CD4-positive, alpha-beta T cell (primary cell): ENCODE results near the gene INTS11. TPM values are rescaled to one million over a fixed set of nuclear protein-coding genes. Genes with fewer than 3 reads are reported as not detected.
A peak's percentile ranks its signal among the peaks of the same experiment; 100 is the strongest.
"Not testable (repeated sequence)": the region's sequence is repeated elsewhere in the genome, so short reads cannot be mapped to it uniquely, and the experiment has no call there.

ENCODE experiments used
- ATAC-seq: fragments of 200-7000 bp; cut with Tn5 transposase; one replicate; pipeline ENCODE4 v1.10.0; 2022; ENCODE audit warnings: mild to moderate bottlenecking; ENCODE audit not compliant: poor library complexity
- CTCF ChIA-PET: fragments of 350-600 bp; sonication (Branson Sonifier 250); formaldehyde crosslinking; loops from one replicate; lab custom pipeline; 2021; ENCODE audit warnings: antibody characterized with exemption, inconsistent platforms; lab: Charles Lee
- POLR2A ChIA-PET: fragments of 350-600 bp; sonication (Branson Sonifier 250); formaldehyde crosslinking; loops from one replicate; lab custom pipeline; 2021; ENCODE audit warnings: antibody characterized with exemption, inconsistent platforms; lab: Charles Lee
- DNase-seq, 14 experiments: peaks; one replicate each; pipeline ENCODE4 v3.0.0-alpha.2; 2013 to 2020; ENCODE audit warnings: mixed read lengths in 2 of 14
- H3K27ac ChIP-seq, 2 donors: one replicate each; pipeline versions ENCODE4 v1.5.1 to v1.7.0; 2013; ENCODE audit warnings: low read length in 2 of 2, low read depth in 1 of 2, mild to moderate bottlenecking in 1 of 2
- H3K27me3 ChIP-seq, 2 experiments: 1 replicate in 1 of 2; 2 replicates in 1 of 2; pipeline versions ENCODE4 v1.6.1 to v1.7.0; 2013; ENCODE audit warnings: low read length in 2 of 2, control low read depth in 1 of 2, mild to moderate bottlenecking in 1 of 2, moderate library complexity in 1 of 2; ENCODE audit not compliant: insufficient read depth in 2 of 2, control insufficient read depth in 1 of 2
- H3K36me3 ChIP-seq: one replicate; pipeline ENCODE4 v1.6.1; 2013; ENCODE audit warnings: low read length, control low read depth; ENCODE audit not compliant: insufficient read depth
- H3K4me1 ChIP-seq: one replicate; pipeline ENCODE4 v1.6.1; 2013; ENCODE audit warnings: low read length, control low read depth; ENCODE audit not compliant: insufficient read depth
- H3K4me3 ChIP-seq: one replicate; pipeline ENCODE4 v1.5.1; 2013; ENCODE audit warnings: mild to moderate bottlenecking, low read length, moderate library complexity
- H3K9me3 ChIP-seq, 2 experiments: 1 replicate in 1 of 2; 2 replicates in 1 of 2; pipeline versions ENCODE4 v1.6.1 to v1.7.0; 2013; ENCODE audit warnings: low read length in 2 of 2, mild to moderate bottlenecking in 2 of 2, control low read depth in 1 of 2, moderate library complexity in 1 of 2; ENCODE audit not compliant: control insufficient read depth in 1 of 2, insufficient read depth in 1 of 2
- H3K27ac Mint-ChIP-seq: one replicate; pipeline ENCODE4 v1.8.0; 2020; ENCODE audit warnings: mixed read lengths
- H3K27me3 Mint-ChIP-seq: one replicate; pipeline ENCODE4 v1.8.0; 2021; ENCODE audit warnings: mixed read lengths
- H3K36me3 Mint-ChIP-seq: one replicate; pipeline ENCODE4 v1.8.0; 2021; ENCODE audit warnings: low read depth, mixed read lengths
- H3K4me1 Mint-ChIP-seq: one replicate; pipeline ENCODE4 v1.8.0; 2021; ENCODE audit warnings: low read depth, mixed read lengths
- H3K4me3 Mint-ChIP-seq: one replicate; pipeline ENCODE4 v1.8.0; 2020; ENCODE audit warnings: mild to moderate bottlenecking, mixed read lengths
- H3K9me3 Mint-ChIP-seq: one replicate; pipeline ENCODE4 v1.8.0; 2020; ENCODE audit warnings: mixed read lengths
- intact Hi-C, 2 experiments: fragments of 100-400 bp; cut with DNase I in 1 of 2; cut with micrococcal nuclease in 1 of 2; formaldehyde crosslinking; loops; one replicate each; pipeline versions ENCODE4 v1.15.1 to v1.9.0; 2023 to 2025; cut with DNase I, micrococcal nuclease
- total RNA-seq, 174 experiments: library from RNA in 2 of 174; stranded (reverse) in 2 of 174; gene quantifications; one replicate each; pipeline ENCODE4 v1.2.3 and lab custom pipeline; 2021 to 2026
- TF ChIP-seq, protein P1 (sequence below): fragments of 200-600 bp; IDR thresholded peaks from one replicate; pipeline ENCODE4 v1.8.0; 2022; ENCODE audit warnings: antibody characterized with exemption, mild to moderate bottlenecking

Gene INTS11
- total RNA-seq, 2 experiments from 2014 or later: 130 to 137 TPM

DNA sequence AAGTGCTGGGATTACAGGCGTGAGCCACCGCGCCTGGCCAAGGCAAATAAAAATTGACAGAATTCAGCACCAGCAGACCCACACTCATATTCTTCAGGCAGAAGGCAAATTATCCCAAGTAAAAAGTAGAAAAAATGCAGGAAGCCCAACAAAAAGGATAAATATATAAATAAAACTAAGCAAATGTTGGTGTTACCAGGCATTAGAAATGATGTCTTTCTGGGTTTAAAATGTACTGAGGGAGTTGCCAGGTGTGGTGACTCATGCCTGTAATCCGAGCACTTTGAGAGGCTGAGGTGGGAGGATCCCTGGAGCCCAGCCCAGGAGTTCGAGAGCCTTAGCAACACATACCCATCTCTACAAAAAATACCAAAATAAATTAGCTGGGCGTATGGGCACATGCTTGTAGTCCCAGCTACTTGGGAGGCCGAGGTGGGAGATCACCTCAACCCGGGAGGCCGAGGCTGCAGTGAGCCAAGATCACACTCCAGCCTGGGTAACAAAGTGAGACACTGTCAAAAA is 6.3 kb downstream of the INTS11 start:
- POLR2A ChIA-PET: no interaction called here
- Histone ChIP-seq H3K9me3 (peaks cover 0 to 4% of the 10 kb centered on the region in 2 experiments), H3K4me1 (peaks cover 36% of the 10 kb centered on the region), H3K4me3 (no peak overlapping the region), H3K27me3 (no peaks in the 10 kb centered on the region), H3K36me3 (peaks cover 67% of the 10 kb centered on the region), H3K27ac (no peak overlapping the region)
- TF ChIP-seq, protein P1, sequence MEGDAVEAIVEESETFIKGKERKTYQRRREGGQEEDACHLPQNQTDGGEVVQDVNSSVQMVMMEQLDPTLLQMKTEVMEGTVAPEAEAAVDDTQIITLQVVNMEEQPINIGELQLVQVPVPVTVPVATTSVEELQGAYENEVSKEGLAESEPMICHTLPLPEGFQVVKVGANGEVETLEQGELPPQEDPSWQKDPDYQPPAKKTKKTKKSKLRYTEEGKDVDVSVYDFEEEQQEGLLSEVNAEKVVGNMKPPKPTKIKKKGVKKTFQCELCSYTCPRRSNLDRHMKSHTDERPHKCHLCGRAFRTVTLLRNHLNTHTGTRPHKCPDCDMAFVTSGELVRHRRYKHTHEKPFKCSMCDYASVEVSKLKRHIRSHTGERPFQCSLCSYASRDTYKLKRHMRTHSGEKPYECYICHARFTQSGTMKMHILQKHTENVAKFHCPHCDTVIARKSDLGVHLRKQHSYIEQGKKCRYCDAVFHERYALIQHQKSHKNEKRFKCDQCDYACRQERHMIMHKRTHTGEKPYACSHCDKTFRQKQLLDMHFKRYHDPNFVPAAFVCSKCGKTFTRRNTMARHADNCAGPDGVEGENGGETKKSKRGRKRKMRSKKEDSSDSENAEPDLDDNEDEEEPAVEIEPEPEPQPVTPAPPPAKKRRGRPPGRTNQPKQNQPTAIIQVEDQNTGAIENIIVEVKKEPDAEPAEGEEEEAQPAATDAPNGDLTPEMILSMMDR: no peak
- DNase-seq: no peak
- Mint-ChIP-seq H3K4me1 (peaks cover 4% of the 10 kb centered on the region), H3K27me3 (no peaks in the 10 kb centered on the region), H3K36me3 (peaks cover 32% of the 10 kb centered on the region), H3K9me3 (no peaks in the 10 kb centered on the region), H3K27ac (no peak overlapping the region), H3K4me3 (peak overlapping the region; percentile 15)
- CTCF ChIA-PET: no interaction called here
- intact Hi-C loops: no loop called here
- no peak for ATAC-seq

DNA sequence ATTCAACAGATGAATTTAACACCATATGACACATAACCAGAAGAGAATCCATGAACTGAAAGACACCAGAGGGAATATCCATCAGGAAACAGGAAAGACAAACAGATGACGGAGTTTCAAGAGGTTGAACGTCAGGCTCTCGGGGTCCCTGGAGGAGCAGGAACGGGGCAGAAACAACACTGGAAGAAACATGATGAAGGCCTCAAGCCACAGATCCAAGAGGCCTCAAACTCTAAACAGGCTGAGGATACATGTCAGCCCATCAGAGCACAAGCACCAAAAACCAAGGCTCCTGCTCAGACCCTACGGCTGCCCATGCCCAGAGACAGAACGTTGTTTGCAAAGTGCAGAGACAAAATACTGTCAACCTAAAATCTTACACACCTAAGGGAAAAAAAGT is 7.0 kb downstream of the INTS11 start:
- H3K27ac ChIP-seq: no peak overlapping the region
- peaks cover 75% of the 10 kb centered on the region for H3K36me3 ChIP-seq
- Mint-ChIP-seq H3K9me3 (no peaks in the 10 kb centered on the region), H3K36me3 (peaks cover 32% of the 10 kb centered on the region), H3K27ac (peak overlapping the region; percentile 8), H3K4me1 (no peaks in the 10 kb centered on the region), H3K27me3 (no peaks in the 10 kb centered on the region), H3K4me3 (no peak overlapping the region)
- CTCF ChIA-PET: no interaction called here
- H3K9me3 ChIP-seq: peaks cover 0 to 4% of the 10 kb centered on the region in 2 experiments
- TF ChIP-seq, protein P1: no peak
- no peaks in the 10 kb centered on the region for H3K27me3 ChIP-seq
- POLR2A ChIA-PET: no interaction called here
- peaks cover 30% of the 10 kb centered on the region for H3K4me1 ChIP-seq
- ATAC-seq (no peak), DNase-seq (no peak)
- no peak overlapping the region for H3K4me3 ChIP-seq
- intact Hi-C loops: no loop called here

DNA sequence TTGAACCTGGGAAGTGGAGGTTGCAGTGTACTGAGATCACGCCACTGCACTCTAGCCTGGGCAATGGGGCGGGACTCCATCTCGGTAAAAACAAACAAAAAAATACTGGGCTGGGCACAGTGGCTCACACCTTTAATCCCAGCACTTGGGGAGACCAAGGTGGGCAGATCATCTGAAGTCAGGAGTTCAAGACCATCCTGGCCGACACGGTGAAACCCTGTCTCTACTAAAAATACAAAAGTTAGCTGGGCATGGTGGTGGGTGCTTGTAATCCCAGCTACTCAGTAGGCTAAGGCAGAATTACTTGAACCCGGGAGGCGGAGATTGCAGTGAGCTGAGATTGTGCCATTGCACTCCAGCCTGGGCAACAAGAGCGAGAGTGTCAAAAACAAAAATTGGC is 8.3 kb downstream of the INTS11 start:
- peaks cover 76% of the 10 kb centered on the region for H3K36me3 ChIP-seq
- DNase-seq, intact Hi-C loops: not testable (repeated sequence)

DNA sequence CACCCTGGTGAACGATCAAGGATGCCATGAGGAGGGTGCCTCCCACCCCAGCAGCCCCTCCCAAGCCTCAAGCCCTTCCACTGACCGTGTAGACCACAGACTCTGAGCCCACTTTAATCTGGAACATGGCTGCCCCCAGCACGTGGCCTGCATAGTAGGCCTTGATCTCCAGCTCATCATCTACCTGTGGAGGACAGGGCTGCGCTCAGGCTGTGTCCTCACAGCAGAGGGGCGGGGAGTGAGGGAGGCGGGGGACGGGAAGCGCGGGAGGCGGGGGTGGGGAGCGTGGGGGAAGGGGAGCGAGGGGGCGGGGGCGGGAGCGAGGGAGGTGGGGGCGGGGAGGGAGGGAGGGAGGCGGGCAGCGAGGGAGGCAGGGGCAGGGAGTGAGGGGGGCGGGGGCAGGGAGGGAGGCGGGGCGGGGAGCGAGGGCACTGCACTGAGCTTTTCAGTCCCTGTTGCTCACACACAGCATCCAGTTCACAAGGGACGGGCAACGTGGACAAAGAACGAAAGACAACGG is 9.0 kb downstream of the INTS11 start:
- Mint-ChIP-seq H3K27me3 (no peaks in the 10 kb centered on the region), H3K27ac (no peak overlapping the region), H3K36me3 (peaks cover 37% of the 10 kb centered on the region), H3K4me3 (no peak overlapping the region), H3K4me1 (peaks cover 4% of the 10 kb centered on the region), H3K9me3 (no peaks in the 10 kb centered on the region)
- Histone ChIP-seq H3K27me3 (no peaks in the 10 kb centered on the region), H3K27ac (no peak overlapping the region), H3K4me3 (no peak overlapping the region), H3K9me3 (no peaks in the 10 kb centered on the region), H3K4me1 (peaks cover 11% of the 10 kb centered on the region), H3K36me3 (peaks cover 76% of the 10 kb centered on the region)
- ChIA-PET POLR2A (no interaction called here), CTCF (no interaction called here)
- DNase-seq (no peak), ATAC-seq (no peak)
- TF ChIP-seq, protein P1: no peak
- intact Hi-C loops: no loop called here

More for the DNA sequence above, 8.3 kb downstream of the INTS11 start:
- CTCF ChIA-PET, H3K27ac Mint-ChIP-seq, ATAC-seq, H3K27me3 ChIP-seq, H3K4me1 Mint-ChIP-seq, H3K27me3 Mint-ChIP-seq, H3K4me3 Mint-ChIP-seq, POLR2A ChIA-PET, H3K4me3 ChIP-seq, H3K9me3 Mint-ChIP-seq, H3K9me3 ChIP-seq, H3K27ac ChIP-seq: not testable (repeated sequence)
- H3K4me1 ChIP-seq: peaks cover 18% of the 10 kb centered on the region
- H3K36me3 Mint-ChIP-seq: peaks cover 37% of the 10 kb centered on the region
